WI38 (cell line): ENCODE measurements around the gene PGA4.

Experiments used
- H3K4me3 ChIP-seq: 2 replicates; pipeline ENCODE4 v1.5.1; 2011; ENCODE audit warnings: low read depth, mild to moderate bottlenecking, control low read depth, low read length
- CTCF ChIP-seq: IDR thresholded peaks from 2 replicates; pipeline ENCODE4 v1.5.1; 2012; ENCODE audit warnings: low read depth, mild to moderate bottlenecking, control low read depth, low read length

Gene PGA4

GRCh38 chr11:61266602-61267001 is 44.5 kb downstream of the PGA4 start:
- no peak for TF ChIP-seq CTCF
- no peak overlapping the region for H3K4me3 ChIP-seq

- no peak overlapping the region for H3K4me3 ChIP-seq
- TF ChIP-seq CTCF = no peak
Measured at GRCh38 chr11:61267437-61267841, 45.3 kb downstream of the PGA4 start.

- no peak overlapping the region for H3K4me3 ChIP-seq
- TF ChIP-seq CTCF = no peak
Measured at GRCh38 chr11:61268588-61269250, 46.6 kb downstream of the PGA4 start.

GRCh38 chr11:61270354-61271076 is 48.4 kb downstream of the PGA4 start:
- no peak overlapping the region for H3K4me3 ChIP-seq
- TF ChIP-seq CTCF = no peak

- no peak for TF ChIP-seq CTCF
- H3K4me3 ChIP-seq = no peak overlapping the region
Measured at GRCh38 chr11:61272731-61273130, 50.6 kb downstream of the PGA4 start.

GRCh38 chr11:61273178-61274078 is 51.3 kb downstream of the PGA4 start:
- TF ChIP-seq CTCF = no peak
- H3K4me3 ChIP-seq = no peak overlapping the region
